Chondrocyte (in vitro differentiated cells): ENCODE data around the gene FBP2. TPM values are rescaled to one million over a fixed set of nuclear protein-coding genes. Genes with fewer than 3 reads are reported as not detected.

Experiments used
- DNase-seq: peaks from one replicate; pipeline ENCODE4 v3.0.0; 2021; ENCODE audit warnings: mixed read lengths, low spot score
- H3K27ac Mint-ChIP-seq: one replicate; pipeline ENCODE4 v1.8.0; 2021; ENCODE audit warnings: mild to moderate bottlenecking, moderate library complexity, mixed read lengths; ENCODE audit not compliant: unreplicated experiment
- H3K27me3 Mint-ChIP-seq: 2 replicates; pipeline ENCODE4 v1.8.0; 2021; ENCODE audit warnings: low read depth, mixed read lengths
- H3K36me3 Mint-ChIP-seq: 2 replicates; pipeline ENCODE4 v1.8.0; 2021; ENCODE audit warnings: low read depth, mixed read lengths
- H3K4me1 Mint-ChIP-seq: 2 replicates; pipeline ENCODE4 v1.8.0; 2021; ENCODE audit warnings: low read depth, mild to moderate bottlenecking, mixed read lengths
- H3K4me3 Mint-ChIP-seq: one replicate; pipeline ENCODE4 v1.8.0; 2021; ENCODE audit warnings: mild to moderate bottlenecking, moderate library complexity, mixed read lengths; ENCODE audit not compliant: unreplicated experiment
- H3K9me3 Mint-ChIP-seq: 2 replicates; pipeline ENCODE4 v1.8.0; 2021; ENCODE audit warnings: low read depth, mixed read lengths
- total RNA-seq: library from RNA; stranded (reverse); gene quantifications from 3 replicates; pipeline ENCODE4 v1.2.1, GENCODE V29; 2021
- TF ChIP-seq, protein P1 (sequence below): fragments of 200-600 bp; sonication (generic); IDR thresholded peaks from 2 replicates; pipeline ENCODE4 v1.5.0; 2021; ENCODE audit warnings: antibody characterized with exemption, mild to moderate bottlenecking, moderate library complexity

FBP2 gene
- total RNA-seq, 1 donor from 2014 or later, result not detected

DNA sequence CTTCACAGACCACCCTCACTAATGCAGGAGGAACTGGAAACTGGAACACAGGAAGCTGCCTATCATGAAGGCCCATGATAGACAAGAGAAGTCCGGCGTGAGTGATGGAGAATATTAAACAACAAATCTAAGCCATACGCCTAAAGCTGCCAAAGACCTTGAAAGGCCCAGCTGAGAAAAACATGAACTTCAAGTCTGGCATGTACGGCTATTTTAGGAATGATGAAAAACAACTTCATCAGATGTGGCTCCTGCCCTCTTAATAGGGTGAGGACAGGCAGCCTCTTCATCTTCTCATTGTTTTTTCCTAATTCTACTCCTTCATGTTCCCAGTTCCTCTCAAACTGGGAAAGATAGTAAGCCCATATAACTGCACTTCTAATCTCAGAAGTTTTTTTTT lies 25.4 kb upstream of the FBP2 start:
- TF ChIP-seq, protein P1, sequence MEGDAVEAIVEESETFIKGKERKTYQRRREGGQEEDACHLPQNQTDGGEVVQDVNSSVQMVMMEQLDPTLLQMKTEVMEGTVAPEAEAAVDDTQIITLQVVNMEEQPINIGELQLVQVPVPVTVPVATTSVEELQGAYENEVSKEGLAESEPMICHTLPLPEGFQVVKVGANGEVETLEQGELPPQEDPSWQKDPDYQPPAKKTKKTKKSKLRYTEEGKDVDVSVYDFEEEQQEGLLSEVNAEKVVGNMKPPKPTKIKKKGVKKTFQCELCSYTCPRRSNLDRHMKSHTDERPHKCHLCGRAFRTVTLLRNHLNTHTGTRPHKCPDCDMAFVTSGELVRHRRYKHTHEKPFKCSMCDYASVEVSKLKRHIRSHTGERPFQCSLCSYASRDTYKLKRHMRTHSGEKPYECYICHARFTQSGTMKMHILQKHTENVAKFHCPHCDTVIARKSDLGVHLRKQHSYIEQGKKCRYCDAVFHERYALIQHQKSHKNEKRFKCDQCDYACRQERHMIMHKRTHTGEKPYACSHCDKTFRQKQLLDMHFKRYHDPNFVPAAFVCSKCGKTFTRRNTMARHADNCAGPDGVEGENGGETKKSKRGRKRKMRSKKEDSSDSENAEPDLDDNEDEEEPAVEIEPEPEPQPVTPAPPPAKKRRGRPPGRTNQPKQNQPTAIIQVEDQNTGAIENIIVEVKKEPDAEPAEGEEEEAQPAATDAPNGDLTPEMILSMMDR, result no peak
- Mint-ChIP-seq H3K27me3 (peaks cover 2% of the 10 kb centered on the region), H3K27ac (peak overlapping the region; percentile 42), H3K9me3 (no peaks in the 10 kb centered on the region), H3K36me3 (peaks cover 1% of the 10 kb centered on the region), H3K4me3 (no peak overlapping the region), H3K4me1 (peaks cover 15% of the 10 kb centered on the region)
- DNase-seq, result no peak

GRCh38 chr9:94613003-94613402 lies 19.4 kb upstream of the FBP2 start:
- Mint-ChIP-seq H3K27me3 (peaks cover 14% of the 10 kb centered on the region), H3K9me3 (no peaks in the 10 kb centered on the region), H3K4me3 (no peak overlapping the region), H3K4me1 (no peaks in the 10 kb centered on the region), H3K27ac (no peak overlapping the region), H3K36me3 (no peaks in the 10 kb centered on the region)
- TF ChIP-seq, protein P1, result peak; percentile 56
- DNase-seq, result no peak

- no peak overlapping the region for H3K27ac Mint-ChIP-seq
- no peaks in the 10 kb centered on the region for H3K9me3 Mint-ChIP-seq
- H3K4me3 Mint-ChIP-seq, result no peak overlapping the region
- H3K4me1 Mint-ChIP-seq, result no peaks in the 10 kb centered on the region
- TF ChIP-seq, protein P1, result no peak
- peaks cover 16% of the 10 kb centered on the region for H3K27me3 Mint-ChIP-seq
- DNase-seq, result no peak
- H3K36me3 Mint-ChIP-seq, result no peaks in the 10 kb centered on the region
Measured at GRCh38 chr9:94612071-94612470, 18.4 kb upstream of the FBP2 start.

DNA sequence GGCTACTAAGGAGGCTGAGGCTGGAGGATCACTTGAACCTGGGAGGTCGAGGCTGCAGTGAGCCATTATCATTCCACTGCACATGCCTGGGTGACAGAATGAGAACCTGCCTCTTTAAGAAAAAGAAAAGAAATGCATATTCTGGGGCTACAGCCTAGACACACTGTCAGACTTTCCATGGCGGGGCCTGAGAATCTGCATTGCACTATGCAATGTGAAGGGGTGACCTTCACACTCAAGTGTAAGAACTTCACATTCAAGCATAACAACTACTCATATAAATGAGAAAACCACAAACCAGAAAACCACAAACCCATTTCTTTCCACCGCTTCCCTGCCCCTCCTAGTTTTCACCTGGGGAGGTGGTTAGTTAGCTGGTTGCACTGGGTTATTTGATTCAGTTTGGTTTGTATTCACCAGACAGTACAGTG lies 18.0 kb upstream of the FBP2 start:
- Mint-ChIP-seq H3K4me3 (no peak overlapping the region), H3K27ac (no peak overlapping the region), H3K27me3 (peaks cover 19% of the 10 kb centered on the region), H3K36me3 (no peaks in the 10 kb centered on the region), H3K9me3 (no peaks in the 10 kb centered on the region), H3K4me1 (no peaks in the 10 kb centered on the region)
- TF ChIP-seq, protein P1, result no peak
- DNase-seq, result no peak

- DNase-seq, result no peak
- Mint-ChIP-seq H3K27ac (no peak overlapping the region), H3K27me3 (peaks cover 32% of the 10 kb centered on the region), H3K9me3 (no peaks in the 10 kb centered on the region), H3K36me3 (no peaks in the 10 kb centered on the region), H3K4me1 (no peaks in the 10 kb centered on the region), H3K4me3 (no peak overlapping the region)
- TF ChIP-seq, protein P1, result no peak
Measured at GRCh38 chr9:94610181-94610606, 16.6 kb upstream of the FBP2 start.
